Prostate gland (tissue), 2 donors: ENCODE measurements around the gene SF1.

Experiments used
- CTCF ChIP-seq, 4 experiments: fragments of 200-600 bp in 2 of 4; fragments of 450-650 bp in 2 of 4; sonication (generic) in 2 of 4; IDR thresholded peaks; 1 replicate in 3 of 4; 2 replicates in 1 of 4; pipeline ENCODE4 v1.5.1; 2016 to 2019; ENCODE audit warnings: antibody characterized with exemption in 4 of 4, mild to moderate bottlenecking in 2 of 4, moderate library complexity in 2 of 4
- POLR2A ChIP-seq: fragments of 450-650 bp; IDR thresholded peaks from one replicate; pipeline ENCODE4 v1.6.1; 2016; ENCODE audit warnings: antibody characterized with exemption, mild to moderate bottlenecking

- TF ChIP-seq CTCF (IDR thresholded peaks at IDR 0.05) (peak in 1 of 4 experiments; percentile 3), POLR2A (peak; percentile 18)
Observed at GRCh38 chr11:64777449-64778222, 706 bp downstream of the SF1 start.
